Cardiac muscle cell (in vitro differentiated cells and primary cell): ENCODE data around the gene PSG2. TPM values are rescaled to one million over a fixed set of nuclear protein-coding genes. Genes with fewer than 3 reads are reported as not detected.
A peak's percentile ranks its signal among the peaks of the same experiment; 100 is the strongest.
"Not testable (repeated sequence)": the region's sequence is repeated elsewhere in the genome, so short reads cannot be mapped to it uniquely, and the experiment has no call there.

ENCODE experiments used
- DNase-seq, 2 donors: peaks; one replicate each; pipeline versions ENCODE4 v3.0.0 to v3.0.0-alpha.2; 2010 to 2017; ENCODE audit warnings: low read depth in 1 of 2, low spot score in 1 of 2
- H3K27ac ChIP-seq: fragments of 200-600 bp; sonication (generic); 2 replicates; pipeline ENCODE4 v1.5.1; 2016
- H3K27me3 ChIP-seq: fragments of 200-600 bp; sonication (generic); 2 replicates; pipeline ENCODE4 v1.6.0; 2016; ENCODE audit warnings: control low read depth
- H3K36me3 ChIP-seq: fragments of 200-600 bp; sonication (generic); 2 replicates; pipeline ENCODE4 v1.5.1; 2016; ENCODE audit warnings: control low read depth
- H3K4me1 ChIP-seq: fragments of 200-600 bp; sonication (generic); 2 replicates; pipeline ENCODE4 v1.8.1; 2017; ENCODE audit warnings: low read depth, mild to moderate bottlenecking, mixed run types
- H3K4me3 ChIP-seq: fragments of 200-600 bp; sonication (generic); 2 replicates; pipeline ENCODE4 v1.5.1; 2016; ENCODE audit warnings: mild to moderate bottlenecking
- H3K9me3 ChIP-seq: fragments of 200-600 bp; sonication (generic); 2 replicates; pipeline ENCODE4 v1.5.1; 2017; ENCODE audit warnings: low read depth, mild to moderate bottlenecking, control low read depth
- polyA plus RNA-seq: library from polyadenylated mRNA; unstranded; fragments of >200 nt; fragmentation: Nextera tagmentation; extraction: Ambion mirVana; gene quantifications from 2 replicates; pipeline ENCODE4 v1.2.1, GENCODE V29; 2016
- total RNA-seq: library from RNA; depleted of rRNA; stranded (reverse); fragments of >200 nt; gene quantifications from 2 replicates; pipeline ENCODE4 v1.2.3, GENCODE V29; 2016
- TF ChIP-seq, protein P1 (sequence below): IDR thresholded peaks from 2 replicates; pipeline ENCODE4 v1.5.1; 2012; ENCODE audit warnings: low read depth, mild to moderate bottlenecking, low read length

The PSG2 gene
- total and polyA plus RNA-seq, 2 experiments from 2014 or later, result not detected

DNA sequence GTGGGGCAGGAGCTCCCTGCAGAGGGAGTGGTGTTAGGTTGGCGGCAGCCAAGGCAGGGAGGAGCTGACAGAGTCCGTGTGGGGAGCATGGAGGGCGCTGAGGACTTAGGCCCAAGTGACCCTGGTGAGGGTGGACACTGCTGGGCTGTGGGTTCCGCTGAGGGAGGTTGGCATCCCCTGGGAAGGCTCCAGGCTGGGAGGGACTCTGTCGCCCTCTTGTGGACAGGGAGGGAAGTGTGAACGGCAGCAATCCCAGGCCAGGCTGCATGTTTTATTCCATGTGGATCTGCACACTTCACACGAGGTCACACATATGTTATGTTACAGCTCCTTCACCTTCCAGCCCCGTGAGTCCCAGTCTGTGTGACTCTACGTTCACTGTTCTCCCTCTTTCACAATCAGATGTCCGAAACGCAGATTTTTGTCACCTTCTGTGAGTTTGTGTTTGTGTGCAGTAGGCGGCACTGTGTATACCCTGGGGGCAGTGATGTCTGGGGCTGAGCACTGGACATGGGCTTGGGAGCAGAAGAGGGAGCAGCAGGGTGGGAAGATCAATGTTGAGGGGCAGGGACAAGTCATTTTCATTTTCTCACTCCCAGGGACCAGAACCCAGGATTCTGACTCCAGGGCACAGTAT lies 1.8 kb upstream of the PSG2 start:
- not testable (repeated sequence) for H3K4me3 ChIP-seq, H3K27ac ChIP-seq, H3K4me1 ChIP-seq, H3K27me3 ChIP-seq, H3K36me3 ChIP-seq, H3K9me3 ChIP-seq
- DNase-seq, result peak in 1 of 2 donors; percentile 12
- TF ChIP-seq, protein P1, sequence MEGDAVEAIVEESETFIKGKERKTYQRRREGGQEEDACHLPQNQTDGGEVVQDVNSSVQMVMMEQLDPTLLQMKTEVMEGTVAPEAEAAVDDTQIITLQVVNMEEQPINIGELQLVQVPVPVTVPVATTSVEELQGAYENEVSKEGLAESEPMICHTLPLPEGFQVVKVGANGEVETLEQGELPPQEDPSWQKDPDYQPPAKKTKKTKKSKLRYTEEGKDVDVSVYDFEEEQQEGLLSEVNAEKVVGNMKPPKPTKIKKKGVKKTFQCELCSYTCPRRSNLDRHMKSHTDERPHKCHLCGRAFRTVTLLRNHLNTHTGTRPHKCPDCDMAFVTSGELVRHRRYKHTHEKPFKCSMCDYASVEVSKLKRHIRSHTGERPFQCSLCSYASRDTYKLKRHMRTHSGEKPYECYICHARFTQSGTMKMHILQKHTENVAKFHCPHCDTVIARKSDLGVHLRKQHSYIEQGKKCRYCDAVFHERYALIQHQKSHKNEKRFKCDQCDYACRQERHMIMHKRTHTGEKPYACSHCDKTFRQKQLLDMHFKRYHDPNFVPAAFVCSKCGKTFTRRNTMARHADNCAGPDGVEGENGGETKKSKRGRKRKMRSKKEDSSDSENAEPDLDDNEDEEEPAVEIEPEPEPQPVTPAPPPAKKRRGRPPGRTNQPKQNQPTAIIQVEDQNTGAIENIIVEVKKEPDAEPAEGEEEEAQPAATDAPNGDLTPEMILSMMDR, result peak; percentile 39

DNA sequence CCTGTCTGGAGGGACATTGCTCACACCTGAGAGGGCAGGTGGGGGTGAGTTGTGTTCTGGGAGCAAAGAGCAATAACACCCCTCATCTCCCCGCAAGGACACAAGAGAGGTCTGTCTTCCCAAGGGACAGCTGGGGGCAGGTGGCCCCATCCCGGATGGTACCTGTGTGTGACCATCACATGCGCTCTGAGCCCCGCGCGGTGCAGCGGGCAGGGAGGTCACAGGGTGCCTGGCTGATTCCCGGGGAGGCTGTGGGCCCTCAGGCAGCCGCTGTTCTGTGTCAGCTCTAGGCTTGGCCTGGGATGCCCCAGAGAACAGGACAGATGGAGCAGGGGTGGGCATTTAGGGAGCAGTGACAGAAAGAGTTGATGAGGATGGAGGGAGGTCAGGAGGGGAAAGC lies 1.2 kb upstream of the PSG2 start:
- not testable (repeated sequence) for H3K4me3 ChIP-seq, H3K36me3 ChIP-seq, H3K27me3 ChIP-seq, H3K9me3 ChIP-seq, H3K27ac ChIP-seq, DNase-seq, H3K4me1 ChIP-seq

DNA sequence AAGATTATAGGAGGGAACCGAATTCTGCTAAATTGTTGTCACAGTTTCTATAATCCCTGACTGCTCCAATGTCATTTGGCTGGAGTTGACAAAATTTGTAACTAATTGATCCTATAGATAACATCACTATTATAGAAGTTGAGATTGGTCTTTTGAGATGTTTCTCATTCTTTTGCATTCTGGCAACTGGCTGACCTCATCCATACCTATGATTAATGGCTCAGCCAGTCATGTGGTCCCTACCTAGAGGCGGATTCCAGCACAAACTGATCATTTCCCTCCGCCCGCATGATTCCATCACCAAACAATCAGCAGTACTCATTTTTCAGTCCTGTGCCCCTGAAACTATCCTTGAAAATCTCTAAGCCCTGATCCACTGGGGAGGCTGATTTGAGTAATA lies 4.2 kb downstream of the PSG2 start:
- H3K4me1 ChIP-seq, result no peaks in the 10 kb centered on the region
- no peaks in the 10 kb centered on the region for H3K36me3 ChIP-seq
- no peaks in the 10 kb centered on the region for H3K9me3 ChIP-seq
- no peak overlapping the region for H3K4me3 ChIP-seq
- TF ChIP-seq, protein P1, result no peak
- H3K27ac ChIP-seq, result no peak overlapping the region
- DNase-seq, result peak in 1 of 2 donors; percentile 1
- H3K27me3 ChIP-seq, result no peaks in the 10 kb centered on the region

DNA sequence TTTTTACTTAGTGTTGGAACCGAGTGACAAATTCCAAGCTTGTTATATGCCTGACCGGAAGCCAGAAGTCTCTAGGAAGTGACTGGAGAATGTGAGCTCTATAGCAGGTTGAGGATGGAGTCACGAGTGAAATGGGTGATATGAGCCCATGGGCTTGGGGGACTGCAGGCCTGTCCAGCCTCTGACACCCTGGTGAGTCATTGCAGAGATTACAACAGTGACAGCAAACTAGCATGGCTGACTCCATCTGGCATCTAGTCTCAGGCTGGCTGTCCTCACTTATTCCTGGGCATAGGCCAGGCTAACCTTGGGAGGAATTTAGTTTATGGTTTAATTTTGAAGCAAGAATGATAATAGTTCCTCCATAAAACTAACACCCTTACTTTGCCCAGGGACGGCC lies 4.6 kb downstream of the PSG2 start:
- not testable (repeated sequence) for H3K36me3 ChIP-seq, H3K27ac ChIP-seq, H3K4me3 ChIP-seq, H3K9me3 ChIP-seq, H3K4me1 ChIP-seq, H3K27me3 ChIP-seq
- DNase-seq, result peak in 1 of 2 donors; percentile 8

DNA sequence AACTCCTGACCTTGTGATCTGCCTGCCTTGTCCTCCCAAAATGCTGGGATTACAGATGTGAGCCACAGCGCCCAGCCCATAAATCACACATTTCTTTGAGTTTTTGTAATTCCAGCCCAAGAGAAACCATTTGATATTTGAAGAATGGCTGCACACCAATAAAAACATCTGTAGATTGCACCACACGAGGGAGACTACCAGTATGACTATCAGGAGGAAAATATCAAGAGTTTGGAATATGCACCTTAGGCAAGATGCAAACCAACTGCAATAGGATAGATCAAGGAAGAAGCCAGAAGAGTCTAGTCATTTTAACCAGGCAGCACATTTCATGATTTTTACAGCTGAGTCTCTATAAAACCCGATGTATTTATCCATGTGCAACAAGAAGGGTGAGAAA lies 20.1 kb downstream of the PSG2 start:
- not testable (repeated sequence) for H3K9me3 ChIP-seq, H3K4me1 ChIP-seq, H3K36me3 ChIP-seq, DNase-seq, H3K27me3 ChIP-seq, H3K27ac ChIP-seq, H3K4me3 ChIP-seq

DNA sequence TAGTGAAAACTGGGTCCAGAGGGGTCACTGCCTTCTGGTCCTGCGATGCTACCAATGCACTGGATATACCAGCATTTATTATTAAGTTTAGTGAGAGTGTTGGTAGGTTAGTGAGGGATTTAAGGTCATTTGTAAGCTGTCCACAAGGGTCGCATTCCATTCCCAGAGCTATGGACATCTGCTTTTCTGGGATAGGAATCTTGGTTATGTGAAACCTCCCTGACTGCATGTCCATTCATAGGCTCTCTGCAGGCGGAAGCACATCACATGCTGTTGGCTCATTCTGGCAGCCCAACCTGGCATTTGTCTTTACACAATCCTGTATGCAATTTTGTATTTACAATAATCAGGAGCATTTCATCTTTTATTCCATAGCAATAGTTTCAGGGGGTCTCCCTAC lies 21.2 kb downstream of the PSG2 start:
- DNase-seq, H3K9me3 ChIP-seq, H3K27ac ChIP-seq, H3K4me1 ChIP-seq, H3K27me3 ChIP-seq, H3K4me3 ChIP-seq, H3K36me3 ChIP-seq: not testable (repeated sequence)

DNA sequence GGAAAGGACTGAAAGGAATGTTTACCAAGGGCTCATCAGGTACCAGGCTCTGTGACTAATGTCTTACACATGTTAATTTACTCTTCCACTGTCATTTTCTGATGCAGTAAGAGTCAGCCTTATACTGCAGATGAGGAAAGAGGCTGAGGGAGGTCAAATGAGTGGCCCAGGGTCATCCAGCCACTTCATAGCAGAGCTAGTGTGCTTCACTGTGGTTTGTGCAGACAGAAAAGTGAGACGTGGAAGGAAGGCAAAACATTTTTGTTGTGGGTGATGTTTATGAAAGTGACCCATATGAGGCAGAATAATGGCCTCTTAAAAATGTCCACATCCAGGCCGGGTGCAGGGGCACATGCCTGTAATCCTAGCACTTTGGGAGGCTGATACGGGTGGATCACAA lies 22.2 kb downstream of the PSG2 start:
- H3K4me1 ChIP-seq, H3K27me3 ChIP-seq, H3K36me3 ChIP-seq, H3K9me3 ChIP-seq, DNase-seq, H3K4me3 ChIP-seq, H3K27ac ChIP-seq: not testable (repeated sequence)

DNA sequence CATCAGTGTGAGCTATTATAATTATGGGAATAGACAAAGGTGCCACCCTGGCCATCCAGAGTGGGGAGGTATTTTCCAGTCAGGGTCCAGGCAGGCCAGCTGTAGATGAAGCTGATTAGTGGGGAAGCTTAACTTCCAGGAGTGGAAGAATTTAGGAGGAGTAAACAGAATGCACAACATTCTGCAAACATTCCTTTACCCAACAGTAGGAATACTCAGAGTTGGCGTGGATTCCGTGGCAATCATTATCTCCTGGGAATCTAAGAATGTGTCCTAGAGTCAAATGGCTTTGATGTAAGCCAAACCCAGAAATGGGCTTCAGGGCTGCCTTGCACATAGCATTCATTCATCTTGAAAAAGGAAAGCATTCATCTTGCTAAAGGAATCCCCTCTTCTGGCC lies 23.0 kb downstream of the PSG2 start:
- H3K9me3 ChIP-seq, H3K4me1 ChIP-seq, DNase-seq, H3K4me3 ChIP-seq, H3K36me3 ChIP-seq, H3K27me3 ChIP-seq, H3K27ac ChIP-seq: not testable (repeated sequence)

DNA sequence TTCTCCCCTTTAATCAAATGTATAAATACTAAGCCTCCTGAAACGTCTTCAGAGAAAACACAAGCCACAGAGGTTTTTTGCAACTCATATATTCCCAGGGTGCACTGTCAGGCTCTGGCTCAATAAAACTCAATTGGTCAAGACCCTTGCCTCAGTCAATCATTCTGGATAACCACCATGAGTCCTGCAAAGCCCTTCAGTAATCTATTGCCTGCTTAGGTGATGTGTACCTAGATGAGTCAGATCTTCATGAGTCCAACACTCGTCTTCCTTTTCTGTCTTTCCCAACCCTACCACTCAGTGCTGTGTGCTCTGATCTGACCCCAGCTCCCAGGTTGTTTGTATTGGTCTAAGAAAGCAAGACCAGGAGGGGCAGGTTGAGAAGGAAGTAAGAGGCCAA lies 24.1 kb downstream of the PSG2 start:
- H3K27ac ChIP-seq, DNase-seq, H3K27me3 ChIP-seq, H3K36me3 ChIP-seq, H3K9me3 ChIP-seq, H3K4me1 ChIP-seq, H3K4me3 ChIP-seq: not testable (repeated sequence)

DNA sequence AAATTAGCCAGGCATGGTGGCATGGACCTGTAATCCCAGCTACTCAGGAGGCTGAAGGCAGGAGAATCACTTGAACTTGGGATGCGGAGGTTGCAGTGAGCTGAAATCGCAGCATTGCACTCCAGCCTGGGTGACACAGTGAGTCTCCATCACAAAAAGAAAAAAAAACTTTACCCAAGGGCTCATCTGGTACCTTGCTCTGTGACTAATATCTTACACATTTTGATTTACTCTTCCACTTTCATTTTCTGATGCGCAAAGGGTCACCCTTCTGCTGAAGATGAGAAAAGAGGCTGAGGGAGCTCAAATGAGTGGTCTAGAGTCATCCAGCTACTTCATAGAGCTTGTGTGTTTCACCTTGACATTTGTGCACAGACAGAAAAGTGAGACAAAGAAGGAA lies 34.5 kb downstream of the PSG2 start:
- H3K27me3 ChIP-seq, H3K9me3 ChIP-seq, H3K27ac ChIP-seq, H3K4me1 ChIP-seq, H3K36me3 ChIP-seq, DNase-seq, H3K4me3 ChIP-seq: not testable (repeated sequence)

DNA sequence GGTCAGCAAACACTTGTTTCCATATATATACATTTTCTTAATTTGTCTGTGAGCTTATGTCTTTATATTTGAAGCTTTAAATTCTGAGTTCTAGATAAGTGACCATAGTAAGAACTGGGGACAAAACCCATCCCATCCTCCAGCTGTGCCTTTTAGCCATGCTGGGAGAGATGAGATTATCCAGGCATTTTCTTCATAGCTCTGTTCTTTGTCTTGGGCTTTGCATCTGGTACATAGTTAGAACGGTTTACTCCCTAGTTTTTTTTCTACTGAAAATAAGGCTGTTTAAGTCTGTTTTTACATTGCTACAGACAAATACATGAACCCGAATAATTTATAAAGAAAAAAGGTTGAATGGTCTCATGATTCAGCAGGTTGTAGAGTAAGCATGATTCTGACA lies 35.9 kb downstream of the PSG2 start:
- H3K36me3 ChIP-seq, DNase-seq, H3K4me3 ChIP-seq, H3K27ac ChIP-seq, H3K27me3 ChIP-seq, H3K9me3 ChIP-seq, H3K4me1 ChIP-seq: not testable (repeated sequence)

DNA sequence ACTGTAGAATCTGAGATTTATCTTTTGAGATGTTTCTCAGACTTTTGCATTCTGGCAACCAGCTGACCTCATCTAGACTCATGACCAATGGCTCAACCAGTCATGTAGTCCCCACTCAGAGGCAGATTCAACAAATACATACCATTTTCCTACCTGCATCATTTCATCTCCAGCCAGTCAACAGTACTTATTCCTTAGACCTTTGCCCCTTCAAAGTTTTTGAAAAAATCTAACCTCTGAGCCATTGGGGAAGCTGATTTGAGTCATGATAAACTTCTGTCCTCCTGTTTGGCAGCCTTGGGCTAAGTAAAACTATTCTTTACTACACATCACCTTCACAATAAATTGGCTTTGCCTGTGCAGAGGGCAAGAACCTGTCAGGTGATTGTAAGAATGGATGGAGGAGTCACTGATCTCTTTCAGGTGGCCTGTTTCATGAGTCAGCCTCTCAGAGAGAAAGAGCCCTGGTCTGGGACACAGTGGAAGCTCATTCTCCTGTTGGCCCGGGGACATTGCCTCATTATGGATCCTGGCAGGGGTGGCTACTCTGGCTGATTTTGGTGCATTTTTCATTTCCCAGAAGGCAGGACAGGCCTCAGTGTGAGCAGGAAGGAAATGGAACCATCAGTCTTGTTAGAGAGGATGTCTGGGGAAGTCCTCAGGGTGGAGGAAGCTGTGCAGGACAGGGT lies 38.9 kb downstream of the PSG2 start:
- not testable (repeated sequence) for H3K27me3 ChIP-seq, H3K9me3 ChIP-seq, H3K36me3 ChIP-seq, H3K4me1 ChIP-seq, H3K4me3 ChIP-seq, DNase-seq, H3K27ac ChIP-seq
